NCI-H187 treated with DMSO at 0.1 percent for 48 hours (cell line): Measurements from ENCODE around the gene RUSF1.
"Not testable (repeated sequence)": the region's sequence is repeated elsewhere in the genome, so short reads cannot be mapped to it uniquely, and the experiment has no call there.

ENCODE experiments used
- DNase-seq: peaks from one replicate; lab custom pipeline; 2025; lab: John Stamatoyannopoulos, UW

The RUSF1 gene

DNA sequence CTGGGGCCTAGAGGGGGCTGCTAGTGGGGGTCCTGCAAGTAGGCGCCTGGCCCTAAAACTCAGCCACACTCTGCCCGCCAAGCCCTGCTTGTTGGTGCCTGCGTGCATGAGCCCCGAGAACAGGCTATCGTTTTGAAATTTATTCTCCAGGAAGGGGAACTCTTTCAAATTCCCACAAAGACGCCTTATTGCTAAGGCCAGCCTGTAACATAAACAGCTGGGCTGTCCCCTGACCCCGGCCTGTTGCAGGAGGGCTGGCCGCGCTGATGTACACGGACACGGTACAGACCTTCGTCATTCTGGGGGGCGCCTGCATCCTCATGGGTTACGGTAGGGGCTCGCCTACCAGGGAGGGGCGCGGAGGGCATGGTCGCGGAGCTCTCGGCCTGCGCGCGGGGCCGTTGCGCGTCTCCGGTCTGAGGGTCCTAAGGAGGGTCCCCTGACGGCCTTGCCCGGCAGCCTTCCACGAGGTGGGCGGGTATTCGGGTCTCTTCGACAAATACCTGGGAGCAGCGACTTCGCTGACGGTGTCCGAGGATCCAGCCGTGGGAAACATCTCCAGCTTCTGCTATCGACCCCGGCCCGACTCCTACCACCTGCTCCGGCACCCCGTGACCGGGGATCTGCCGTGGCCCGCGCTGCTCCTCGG lies 21.0 kb downstream of the RUSF1 start:
- DNase-seq: no peak

DNA sequence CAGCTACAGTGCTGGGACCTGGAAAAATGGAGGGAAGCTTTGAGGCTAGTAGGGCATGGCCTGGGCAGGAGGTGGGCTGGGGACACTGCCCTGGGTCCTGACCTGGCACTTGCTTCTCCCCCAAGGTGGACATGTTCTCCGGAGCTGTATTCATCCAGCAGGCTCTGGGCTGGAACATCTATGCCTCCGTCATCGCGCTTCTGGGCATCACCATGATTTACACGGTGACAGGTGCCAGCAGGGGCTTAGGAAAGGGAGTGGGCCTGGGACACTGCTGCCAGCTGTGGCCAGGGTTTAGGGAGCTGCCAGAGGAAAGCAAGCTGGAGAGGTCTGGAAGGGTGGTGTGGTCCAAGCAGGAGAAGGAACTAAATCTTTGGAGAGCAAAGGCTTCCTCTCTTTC lies 22.1 kb downstream of the RUSF1 start:
- no peak for DNase-seq

DNA sequence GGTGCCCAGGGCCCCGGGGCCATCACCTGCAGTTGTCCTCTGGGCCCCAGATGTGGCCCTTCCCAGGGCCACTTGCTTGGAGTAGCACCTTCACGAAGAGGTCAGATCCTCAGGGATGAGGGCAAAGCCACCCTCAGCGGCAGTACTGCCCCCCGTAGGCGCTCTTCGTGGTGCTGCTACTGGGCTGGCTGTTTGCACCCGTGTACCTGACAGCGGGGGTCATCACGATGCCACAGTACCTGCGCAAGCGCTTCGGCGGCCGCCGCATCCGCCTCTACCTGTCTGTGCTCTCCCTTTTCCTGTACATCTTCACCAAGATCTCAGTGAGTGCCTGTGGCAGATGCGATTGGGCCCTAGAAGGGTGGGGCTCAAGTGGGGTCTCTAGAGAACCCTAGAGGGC lies 22.6 kb downstream of the RUSF1 start:
- no peak for DNase-seq

DNA sequence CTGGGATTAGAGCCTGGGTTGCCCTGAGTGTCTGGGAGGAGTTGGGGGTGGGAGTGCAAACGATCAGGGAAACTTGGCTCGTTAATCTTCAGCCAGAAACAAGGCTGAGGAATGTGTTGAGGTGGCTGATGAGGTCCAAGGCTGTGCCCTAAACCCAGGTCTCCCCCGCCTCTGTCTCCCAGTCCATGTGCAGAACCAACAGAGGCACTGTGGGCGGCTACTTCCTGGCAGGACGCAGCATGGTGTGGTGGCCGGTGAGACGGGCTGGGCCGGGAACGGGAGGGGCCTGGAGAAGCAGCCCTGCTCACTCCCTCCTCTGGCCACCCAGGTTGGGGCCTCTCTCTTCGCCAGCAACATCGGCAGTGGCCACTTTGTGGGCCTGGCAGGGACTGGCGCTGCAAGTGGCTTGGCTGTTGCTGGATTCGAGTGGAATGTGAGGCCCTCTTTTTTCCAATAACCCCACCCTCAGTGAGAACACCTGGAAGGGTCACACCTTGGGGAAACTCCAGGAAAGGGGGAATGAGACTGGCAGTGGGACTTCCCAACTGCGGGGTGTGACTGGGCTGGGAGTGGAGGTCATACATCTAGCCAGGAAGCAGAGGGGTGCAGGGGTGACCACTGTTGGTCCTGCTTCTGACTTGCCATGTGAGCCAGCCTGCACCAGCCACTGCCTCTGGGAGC lies 23.6 kb downstream of the RUSF1 start:
- no peak for DNase-seq

DNA sequence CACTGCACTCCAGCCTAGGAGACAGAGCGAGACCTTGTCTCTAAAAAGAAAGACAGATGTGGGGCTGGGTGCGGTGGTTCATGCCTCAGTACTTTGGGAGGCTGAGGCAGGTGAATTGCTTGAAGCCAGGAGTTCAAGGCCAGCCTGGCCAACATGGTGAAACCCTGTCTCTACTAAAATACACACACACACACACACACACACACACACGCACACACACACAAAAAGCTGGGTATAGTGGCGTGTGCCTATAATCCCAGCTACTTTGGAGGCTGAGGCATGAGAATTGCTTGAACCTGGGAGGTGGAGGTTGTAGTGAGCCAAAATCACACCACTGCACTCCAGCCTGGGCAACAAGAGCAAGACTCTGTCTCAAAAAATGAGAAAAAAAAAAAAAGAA lies 24.1 kb downstream of the RUSF1 start:
- not testable (repeated sequence) for DNase-seq

DNA sequence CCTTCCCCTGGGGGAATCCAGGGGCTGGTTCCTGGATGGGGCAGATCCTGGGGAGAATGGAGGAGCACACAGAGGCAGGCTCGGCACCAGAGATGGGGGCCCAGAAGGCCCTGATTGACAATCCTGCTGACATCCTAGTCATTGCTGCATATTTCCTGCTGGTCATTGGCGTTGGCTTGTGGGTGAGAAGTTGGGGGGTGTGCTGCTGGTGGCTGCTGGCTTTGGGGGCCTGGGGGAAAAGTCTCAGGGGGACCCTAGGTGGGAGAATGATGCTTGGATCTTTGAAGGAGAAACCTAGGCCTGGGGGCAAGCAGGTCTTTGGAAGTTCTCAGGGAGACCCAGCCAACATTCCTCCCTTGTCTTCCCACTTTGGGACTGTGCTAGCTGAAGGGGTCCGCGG lies 25.1 kb downstream of the RUSF1 start, which contains the start of gene SLC5A2:
Gene SLC5A2, plus strand, starts transcription at position 43 of the 400 bp plus-strand sequence. Its CDS starts 14 bp downstream, at position 57.
- DNase-seq: no peak

- DNase-seq: no peak
These were observed 27.2 kb downstream of the RUSF1 start for GRCh38 chr16:31480851-31481536.

DNA sequence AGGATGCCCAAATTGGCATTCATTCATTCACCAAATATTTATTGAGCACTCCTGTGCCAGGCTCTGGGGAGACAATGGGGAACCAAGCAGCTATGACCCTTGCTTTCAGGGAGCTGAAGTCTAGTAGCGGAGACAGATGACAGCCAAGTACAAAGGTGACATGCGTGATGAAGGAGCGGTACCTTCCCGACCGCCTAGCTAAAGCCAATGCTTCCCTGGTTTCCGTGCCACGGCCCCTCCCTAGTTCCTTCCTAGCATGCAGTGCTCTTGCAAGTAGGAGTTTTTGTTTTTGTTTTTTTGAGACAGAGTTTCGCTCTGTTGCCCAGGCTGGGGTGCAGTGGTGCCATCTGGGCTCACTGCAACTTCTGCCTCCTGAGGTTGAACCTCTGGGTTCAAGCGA lies 28.4 kb downstream of the RUSF1 start:
- DNase-seq: no peak

- DNase-seq: no peak
These were observed 29.2 kb downstream of the RUSF1 start for GRCh38 chr16:31478956-31479355.

DNA sequence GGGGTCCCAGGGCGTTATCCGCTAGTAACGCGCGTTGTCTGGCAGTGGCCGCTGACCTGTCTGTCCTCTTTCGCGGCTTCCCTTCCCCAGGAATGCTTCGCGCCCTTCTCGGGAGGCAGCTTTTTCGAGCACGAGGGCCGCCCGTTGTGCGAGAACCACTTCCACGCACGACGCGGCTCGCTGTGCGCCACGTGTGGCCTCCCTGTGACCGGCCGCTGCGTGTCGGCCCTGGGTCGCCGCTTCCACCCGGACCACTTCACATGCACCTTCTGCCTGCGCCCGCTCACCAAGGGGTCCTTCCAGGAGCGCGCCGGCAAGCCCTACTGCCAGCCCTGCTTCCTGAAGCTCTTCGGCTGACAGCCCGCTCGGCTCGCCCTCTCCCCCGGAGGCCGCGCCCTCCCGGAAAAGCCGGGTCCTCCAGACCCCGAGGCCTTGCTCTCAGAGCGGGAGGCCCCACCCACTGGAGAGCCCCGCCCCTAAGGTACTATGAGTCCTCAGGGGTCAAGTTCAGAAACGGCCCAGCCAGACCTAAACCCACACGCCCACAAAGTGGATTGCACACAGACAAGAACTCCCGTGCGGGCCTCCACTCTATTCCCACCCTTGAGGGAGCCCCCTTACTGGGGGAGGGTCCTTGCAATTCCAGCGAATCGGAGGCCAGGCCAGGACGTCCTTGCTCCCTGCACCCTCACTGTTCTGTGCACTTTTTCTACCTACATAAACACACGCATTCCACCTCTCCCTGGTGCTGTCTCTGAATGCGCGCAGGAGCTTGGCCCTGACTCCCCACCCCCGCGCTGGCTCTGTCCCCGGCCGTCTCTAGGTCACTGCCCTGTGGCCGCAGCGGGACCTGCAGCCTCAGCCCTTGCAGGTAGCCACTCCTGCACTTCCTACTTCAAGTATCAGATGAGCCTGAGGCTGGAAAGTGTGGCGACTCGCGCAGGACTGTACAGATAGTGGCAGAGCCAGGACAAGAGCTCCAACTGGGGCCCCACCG lies 30.7 kb downstream of the RUSF1 start:
- DNase-seq: no peak

GRCh38 chr16:31476303-31477219 lies 31.6 kb downstream of the RUSF1 start:
- no peak for DNase-seq

- no peak for DNase-seq
These were observed 32.3 kb downstream of the RUSF1 start for GRCh38 chr16:31475946-31476302.

GRCh38 chr16:31474773-31475738 lies 33.1 kb downstream of the RUSF1 start:
- no peak for DNase-seq

DNA sequence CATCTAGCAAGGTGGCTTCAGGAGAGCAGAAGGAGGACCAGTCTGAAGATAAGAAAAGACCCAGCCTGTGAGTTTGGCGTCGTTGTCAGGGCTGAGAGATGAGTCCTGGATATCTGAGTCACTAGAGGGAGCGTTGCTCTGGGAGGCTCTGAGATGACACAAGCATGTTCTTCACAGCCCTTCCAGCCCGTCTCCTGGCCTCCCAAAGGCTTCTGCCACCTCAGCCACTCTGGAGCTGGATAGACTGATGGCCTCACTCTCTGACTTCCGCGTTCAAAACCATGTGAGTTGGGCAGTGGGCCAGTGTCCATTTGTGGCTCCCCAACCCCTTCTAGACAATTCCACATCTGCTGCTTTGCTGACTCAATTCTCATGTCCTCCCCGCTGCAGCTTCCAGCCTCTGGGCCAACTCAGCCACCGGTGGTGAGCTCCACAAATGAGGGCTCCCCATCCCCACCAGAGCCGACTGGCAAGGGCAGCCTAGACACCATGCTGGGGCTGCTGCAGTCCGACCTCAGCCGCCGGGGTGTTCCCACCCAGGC lies 33.9 kb downstream of the RUSF1 start:
- no peak for DNase-seq

DNA sequence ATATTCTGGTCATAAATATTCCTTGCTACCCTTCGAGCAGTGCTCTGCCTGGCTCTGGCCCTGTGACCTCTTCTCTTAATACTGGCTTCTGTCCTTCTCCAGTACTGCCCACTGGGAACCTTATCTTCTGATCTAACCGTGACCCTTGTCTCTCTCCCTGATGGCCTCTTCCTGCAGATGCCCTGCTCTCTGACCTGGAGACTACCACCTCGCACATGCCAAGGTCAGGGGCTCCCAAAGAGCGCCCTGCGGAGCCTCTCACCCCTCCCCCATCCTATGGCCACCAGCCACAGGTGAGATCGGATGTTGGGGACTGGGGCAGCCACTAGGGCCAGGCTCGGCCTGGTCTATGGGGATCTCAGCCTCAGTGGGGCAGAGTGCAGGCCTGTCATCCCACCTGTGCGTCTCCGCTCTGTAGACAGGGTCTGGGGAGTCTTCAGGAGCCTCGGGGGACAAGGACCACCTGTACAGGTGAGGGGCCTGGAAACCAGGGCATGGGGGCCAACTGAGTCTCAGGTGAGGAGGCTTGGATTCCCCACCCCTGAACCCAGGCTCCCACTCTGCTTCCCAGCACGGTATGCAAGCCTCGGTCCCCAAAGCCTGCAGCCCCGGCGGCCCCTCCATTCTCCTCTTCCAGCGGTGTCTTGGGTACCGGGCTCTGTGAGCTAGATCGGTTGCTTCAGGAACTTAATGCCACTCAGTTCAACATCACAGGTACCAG lies 34.8 kb downstream of the RUSF1 start:
- no peak for DNase-seq

DNA sequence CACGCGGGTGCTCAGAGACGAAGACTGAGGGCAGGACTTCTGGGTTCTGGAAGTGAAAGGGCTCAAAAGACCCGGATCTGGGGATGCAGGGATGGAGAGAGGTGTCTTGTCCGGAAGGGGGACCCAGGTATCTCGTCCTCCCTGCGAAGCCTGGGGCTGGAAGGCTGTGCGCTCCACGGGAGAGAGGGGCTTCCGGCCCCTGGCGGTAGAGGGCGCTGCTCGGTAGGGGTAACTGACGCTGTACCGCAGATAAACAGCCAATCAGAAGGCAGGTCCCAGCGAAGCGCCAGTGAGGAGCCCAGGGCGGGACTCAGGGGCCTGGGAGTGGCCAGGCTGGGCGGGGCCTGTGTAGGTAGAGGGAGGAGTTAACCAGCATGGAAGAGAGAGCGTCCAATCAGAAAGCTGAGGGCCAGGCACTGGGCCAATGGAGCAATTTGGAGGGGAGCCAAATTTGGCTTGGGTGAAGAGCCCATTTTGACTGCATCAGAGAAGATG lies 35.4 kb downstream of the RUSF1 start:
- DNase-seq: no peak

DNA sequence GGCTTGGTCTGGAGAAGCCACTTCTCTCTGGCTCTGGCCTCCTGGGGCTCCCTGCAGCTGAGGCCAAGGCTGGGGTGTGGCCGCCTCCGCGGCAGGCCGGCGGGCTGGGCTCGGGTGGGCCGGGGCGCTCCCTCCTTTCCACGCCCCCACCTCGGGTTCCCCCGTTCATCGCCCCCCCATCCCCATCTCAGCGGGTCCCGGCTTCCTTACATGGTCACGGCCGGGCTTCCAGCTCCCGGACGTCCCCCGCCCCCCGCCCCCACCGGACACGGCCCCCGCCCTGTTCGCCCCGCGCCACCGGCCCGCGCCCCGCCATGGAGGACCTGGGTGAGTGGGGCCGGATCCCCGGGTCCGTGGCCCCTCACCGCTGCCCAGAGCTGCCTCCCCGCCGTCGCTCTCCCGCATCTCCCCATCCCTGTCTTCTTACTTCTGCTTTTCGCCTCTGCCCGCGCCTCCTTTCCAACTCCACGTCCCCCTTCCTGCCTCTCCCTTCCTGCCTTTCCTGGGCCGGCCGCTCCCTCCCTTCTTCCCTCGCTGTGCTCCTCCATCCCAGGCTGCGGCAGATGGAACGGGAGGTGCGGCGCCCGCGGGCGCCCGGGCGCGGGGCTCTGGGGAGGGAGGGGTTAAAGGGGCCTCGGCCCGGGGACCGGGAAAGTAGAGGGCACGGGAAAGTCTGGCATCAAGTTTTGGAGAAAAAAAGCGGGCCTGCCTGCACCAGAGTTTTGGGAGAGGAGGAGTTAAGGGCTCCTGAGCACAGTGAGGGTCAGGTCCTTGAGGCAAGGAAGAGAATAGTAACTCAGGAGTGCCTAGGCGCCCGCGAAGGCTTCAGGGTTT lies 36.1 kb downstream of the RUSF1 start, which contains the start of gene TGFB1I1:
Gene TGFB1I1, plus strand, starts transcription at position 278 of the 834 bp plus-strand sequence. Its CDS starts 37 bp downstream, at position 315.
- no peak for DNase-seq
